K562 (cell line): ENCODE data around the gene TMEM267. TPM values are rescaled to one million over a fixed set of nuclear protein-coding genes. Genes with fewer than 3 reads are reported as not detected.

Source experiments
- CHCHD3 ChIP-seq: fragments of 250-450 bp; sonication (Bioruptor Pico); IDR thresholded peaks from 2 replicates; pipeline ENCODE4 v2.1.2; 2022; ENCODE audit warnings: mild to moderate bottlenecking
- EP400 ChIP-seq: fragments of 450-650 bp; IDR thresholded peaks from 2 replicates; pipeline ENCODE4 v1.6.1; 2017; ENCODE audit warnings: antibody characterized with exemption, mild to moderate bottlenecking, moderate library complexity
- IFI16 ChIP-seq: fragments of 250-450 bp; sonication (Bioruptor Pico); IDR thresholded peaks from 2 replicates; pipeline ENCODE4 v2.1.2; 2022; ENCODE audit warnings: mild to moderate bottlenecking, inconsistent platforms
- MGA ChIP-seq: fragments of 450-650 bp; IDR thresholded peaks from 2 replicates; pipeline ENCODE4 v1.6.1; 2016; ENCODE audit warnings: mild to moderate bottlenecking, moderate library complexity
- NONO ChIP-seq, 2 experiments: fragments of 200-400 bp in 1 of 2; fragments of 450-650 bp in 1 of 2; formaldehyde crosslinking in 1 of 2; IDR thresholded peaks; 2 replicates each; pipeline ENCODE4 v1.6.1; 2017; ENCODE audit warnings: low read depth in 2 of 2, mild to moderate bottlenecking in 2 of 2, moderate library complexity in 2 of 2, low read length in 1 of 2
- PCBP1 ChIP-seq: fragments of 200-400 bp; formaldehyde crosslinking; IDR thresholded peaks from 2 replicates; pipeline ENCODE4 v1.6.1; 2018; ENCODE audit warnings: mild to moderate bottlenecking, low read depth, low read length; ENCODE audit not compliant: poor library complexity, severe bottlenecking
- SOX6 ChIP-seq: fragments of 450-650 bp; IDR thresholded peaks from 2 replicates; pipeline ENCODE4 v1.6.1; 2014; ENCODE audit warnings: mild to moderate bottlenecking
- ZNF140 ChIP-seq: fragments of 250-450 bp; sonication (Bioruptor Pico); IDR thresholded peaks from 2 replicates; pipeline ENCODE4 v1.8.0; 2021; ENCODE audit warnings: moderate library complexity, mild to moderate bottlenecking, inconsistent platforms
- ZNF277 ChIP-seq: fragments of 250-450 bp; sonication (Bioruptor Pico); IDR thresholded peaks from 2 replicates; pipeline ENCODE4 v1.8.0; 2022; ENCODE audit warnings: inconsistent platforms, mild to moderate bottlenecking, moderate library complexity, borderline replicate concordance
- ZNF57 ChIP-seq: fragments of 450-650 bp; formaldehyde crosslinking; IDR thresholded peaks from 2 replicates; pipeline ENCODE4 v1.4.0; 2020; ENCODE audit warnings: mild to moderate bottlenecking, moderate library complexity
- ZNF695 ChIP-seq: fragments of 450-650 bp; formaldehyde crosslinking; IDR thresholded peaks from 2 replicates; pipeline ENCODE4 v1.4.0; 2020; ENCODE audit warnings: mild to moderate bottlenecking, moderate library complexity
- ZNF740 ChIP-seq, 3 experiments: fragments of 200-800 bp in 1 of 3; sonication (Bioruptor generic) in 1 of 3; sonication (generic) in 1 of 3; formaldehyde crosslinking in 1 of 3; IDR thresholded peaks; 2 replicates each; pipeline versions ENCODE4 v1.6.1 to v1.8.0; 2016 to 2022; ENCODE audit warnings: mild to moderate bottlenecking in 2 of 3, missing compliant biosample characterization in 2 of 3, missing genetic modification characterization in 2 of 3, missing genetic modification reagents in 1 of 3
- polyA plus RNA-seq, 8 experiments: library from polyadenylated mRNA; depleted of rRNA in 4 of 8; stranded (reverse) in 5 of 8; unstranded in 3 of 8; fragments of >200 nt; fragmentation: Nextera tagmentation in 2 of 8; fragmentation: Illumina TruSeq in 1 of 8; extraction: Ambion mirVana in 2 of 8; extraction: Trizol in 1 of 8; gene quantifications; 2 replicates each; pipeline versions ENCODE4 v1.2.1 to v1.2.3, GENCODE V29; 2011 to 2014; ENCODE audit warnings: inconsistent platforms in 1 of 8, missing spikeins in 1 of 8
- total RNA-seq, 7 experiments: library from RNA; depleted of rRNA in 6 of 7; stranded (reverse); fragments of >200 nt in 6 of 7; fragmentation: Illumina TruSeq in 2 of 7; extraction: Trizol in 2 of 7; gene quantifications; 2 replicates each; pipeline versions ENCODE4 v1.2.1 to v1.2.3, GENCODE V29; 2011 to 2021; ENCODE audit warnings: low replicate concordance in 1 of 7

The TMEM267 gene
- total and polyA plus RNA-seq, 9 of the 15 experiments (the other 6 are each of a cell fraction or from before 2014, with no cell fraction given): 8.1 to 61.1 (median 17.8) TPM

- peak; percentile 82 for TF ChIP-seq MGA
- TF ChIP-seq EP400: peak; percentile 28; the same call in 1 of the 2 replicates
- TF ChIP-seq IFI16 (CRISPR knock-in tag): no peak
- TF ChIP-seq PCBP1: no peak
- TF ChIP-seq ZNF277 (CRISPR knock-in tag): no peak
- TF ChIP-seq NONO (IDR thresholded peaks at IDR 0.05; ENCODE audit: low read depth in 2 of 2, low read length in 1 of 2): peak in 1 of 2 experiments; percentile 57; a peak in 1 of 4 replicates
- TF ChIP-seq SOX6: peak; percentile 87
- no peak for TF ChIP-seq ZNF740 (CRISPR knock-in tag; IDR thresholded peaks at IDR 0.05)
- TF ChIP-seq ZNF740 (tag; IDR thresholded peaks at IDR 0.05): no peak
- TF ChIP-seq CHCHD3 (CRISPR knock-in tag): no peak
- TF ChIP-seq ZNF57 (CRISPR knock-in tag): no peak
- TF ChIP-seq ZNF140: no peak
- no peak for TF ChIP-seq ZNF695 (CRISPR knock-in tag)
These were observed 67.5 kb downstream of the TMEM267 start (continued) for GRCh38 chr5:43415935-43416802.
